HG02870 (cell line): ENCODE measurements around the gene MEIOB.
"Not testable (repeated sequence)": the region's sequence is repeated elsewhere in the genome, so short reads cannot be mapped to it uniquely, and the experiment has no call there.

Source experiments
- ATAC-seq: cut with Tn5 transposase; IDR thresholded peaks from one replicate; pipeline ENCODE4 v1.9.1; 2021; ENCODE audit warnings: mild to moderate bottlenecking, moderate library complexity; ENCODE audit not compliant: unreplicated experiment

MEIOB gene

GRCh38 chr16:1879477-1879876 lies 7.5 kb upstream of the MEIOB start:
- ATAC-seq, result no peak

- ATAC-seq, result no peak
These were observed 6.3 kb upstream of the MEIOB start for GRCh38 chr16:1878256-1878655.

- ATAC-seq, result no peak
These were observed 5.8 kb upstream of the MEIOB start for GRCh38 chr16:1877804-1878203.

DNA sequence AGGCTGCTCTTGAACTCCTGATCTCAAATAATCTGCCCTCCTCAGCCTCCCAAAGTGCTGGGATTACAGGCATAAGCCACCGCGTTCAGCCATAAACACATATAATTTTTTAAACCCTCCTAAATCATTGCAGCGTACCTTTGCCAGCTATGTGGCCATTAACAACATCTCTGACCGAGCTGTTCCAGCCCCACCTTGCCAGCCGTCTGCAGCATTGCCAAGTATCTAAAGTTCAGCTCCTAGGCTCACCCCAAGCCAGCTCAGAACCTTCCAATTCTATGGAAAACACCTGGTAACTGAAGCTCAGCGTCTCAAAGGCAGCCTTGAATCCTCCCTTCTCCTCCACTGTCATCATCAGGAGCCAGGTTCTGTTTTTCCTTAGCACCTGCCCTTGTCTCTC lies 5.1 kb upstream of the MEIOB start:
- ATAC-seq, result no peak

- ATAC-seq, result no peak
These were observed 4.5 kb upstream of the MEIOB start for GRCh38 chr16:1876468-1876867.

- not testable (repeated sequence) for ATAC-seq
These were observed 4.1 kb upstream of the MEIOB start for GRCh38 chr16:1876066-1876465.

DNA sequence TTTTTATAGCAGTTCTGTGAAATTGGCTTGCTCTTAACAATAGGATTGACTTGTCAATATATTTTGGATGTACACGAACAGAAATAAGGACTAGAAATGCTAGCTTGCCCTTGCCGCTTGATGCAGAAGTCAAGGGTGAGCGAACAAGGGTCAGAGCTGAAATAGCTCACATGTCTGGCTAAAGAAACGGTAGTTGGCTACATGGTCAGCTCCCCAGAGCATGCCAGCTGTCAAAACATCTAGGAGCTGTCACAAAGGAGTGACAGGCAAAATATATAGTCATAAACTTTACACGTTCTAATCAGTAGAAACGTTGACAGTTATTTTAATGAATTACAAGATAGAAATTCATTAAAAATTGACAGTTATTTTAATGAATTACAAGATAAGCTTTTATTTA lies 2.9 kb upstream of the MEIOB start:
- ATAC-seq, result no peak

DNA sequence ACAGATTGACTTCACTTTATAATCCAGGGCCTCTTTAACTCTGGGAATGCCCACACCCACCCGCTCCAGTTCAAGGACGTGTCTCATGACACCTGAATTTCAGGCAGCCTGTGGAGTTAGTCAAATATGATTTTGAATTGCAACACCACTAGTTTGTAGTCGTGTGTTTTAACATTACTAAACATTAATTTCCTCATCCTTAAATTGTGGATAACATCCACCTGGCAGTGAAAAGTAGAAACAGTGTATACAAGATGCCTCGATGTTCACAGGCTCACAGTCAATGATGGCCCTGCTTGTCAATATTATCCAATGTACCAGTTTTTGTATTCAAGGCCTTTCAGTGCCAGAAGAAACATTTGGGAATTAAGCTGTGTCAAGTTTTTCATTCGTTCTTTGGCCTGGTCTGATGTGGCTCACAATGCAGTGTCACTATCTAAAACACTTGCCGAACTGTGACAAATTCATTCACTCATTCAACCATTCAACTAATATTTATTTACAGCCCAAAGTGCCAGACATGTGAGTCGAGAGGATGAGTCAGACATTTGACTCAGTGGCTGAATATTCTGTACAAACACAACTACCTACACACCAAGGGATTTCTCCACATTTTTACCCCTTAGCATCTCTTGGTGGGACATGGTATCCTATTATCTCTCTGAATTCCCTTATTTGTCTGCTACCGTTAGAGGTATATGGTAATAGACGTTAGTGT lies 1.4 kb downstream of the MEIOB start:
- no peak for ATAC-seq

GRCh38 chr16:1865902-1866690 lies 5.9 kb downstream of the MEIOB start:
- no peak for ATAC-seq

- ATAC-seq, result no peak
These were observed 8.1 kb downstream of the MEIOB start for GRCh38 chr16:1863681-1864460.

GRCh38 chr16:1862394-1862793 lies 9.6 kb downstream of the MEIOB start:
- ATAC-seq, result no peak

GRCh38 chr16:1861730-1862129 lies 10.2 kb downstream of the MEIOB start:
- no peak for ATAC-seq

DNA sequence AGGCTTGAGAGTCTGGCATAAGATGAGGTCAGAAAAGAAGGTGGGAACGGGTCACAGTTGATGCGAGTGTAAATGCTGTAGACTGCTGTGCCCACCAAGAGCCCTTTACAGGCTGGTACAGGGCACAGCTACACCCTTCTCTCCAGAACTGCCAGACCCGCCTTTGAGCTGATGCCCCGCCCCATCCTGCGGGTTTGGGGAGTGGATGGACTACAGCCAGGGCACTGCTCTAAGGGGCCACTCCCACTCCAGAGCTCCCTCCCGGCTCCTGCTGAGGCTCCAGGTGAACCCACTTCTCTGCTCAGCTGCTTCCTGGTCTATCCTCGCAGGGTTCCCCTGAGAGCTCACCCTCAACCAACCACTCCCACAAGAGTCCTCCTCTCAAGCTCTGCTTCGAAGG lies 12.3 kb downstream of the MEIOB start:
- no peak for ATAC-seq

DNA sequence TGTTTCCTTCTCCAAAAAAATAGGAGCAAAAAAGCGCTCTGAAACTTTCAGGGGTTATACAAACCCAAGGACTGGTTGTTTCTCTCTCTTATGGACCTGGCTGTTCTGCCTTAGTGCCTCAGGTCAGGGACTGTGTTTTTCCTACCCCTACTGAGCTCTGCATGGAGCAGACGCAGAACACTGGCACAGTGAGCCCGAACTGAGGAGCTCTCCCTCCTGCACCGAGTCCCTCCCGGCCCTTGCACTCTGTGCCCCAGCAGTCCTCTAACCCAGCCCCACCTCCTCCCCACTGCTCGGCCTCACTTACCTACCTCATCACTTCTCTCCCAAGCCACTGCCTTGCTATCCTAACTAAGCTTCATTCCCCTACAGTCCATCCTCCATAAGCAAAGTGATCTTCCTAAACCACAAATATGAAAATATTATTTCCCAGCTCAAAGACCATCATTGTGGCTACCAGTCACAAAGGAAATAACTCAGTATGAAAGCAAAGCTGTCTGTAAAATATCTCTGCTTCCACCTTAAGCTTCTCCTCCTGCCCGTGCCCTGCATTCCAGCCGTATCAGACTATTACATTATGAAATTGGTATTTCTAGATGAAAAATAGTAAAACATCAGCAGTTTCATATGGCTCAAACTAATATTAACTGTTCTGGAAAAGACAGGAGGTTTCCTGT lies 13.6 kb downstream of the MEIOB start:
- no peak for ATAC-seq

- no peak for ATAC-seq
These were observed 14.4 kb downstream of the MEIOB start for GRCh38 chr16:1857433-1858097.

GRCh38 chr16:1851793-1852192 lies 20.2 kb downstream of the MEIOB start:
- no peak for ATAC-seq

GRCh38 chr16:1850981-1851380 lies 21.0 kb downstream of the MEIOB start:
- ATAC-seq, result no peak

- ATAC-seq, result no peak
These were observed 25.5 kb downstream of the MEIOB start for GRCh38 chr16:1846416-1846815.

DNA sequence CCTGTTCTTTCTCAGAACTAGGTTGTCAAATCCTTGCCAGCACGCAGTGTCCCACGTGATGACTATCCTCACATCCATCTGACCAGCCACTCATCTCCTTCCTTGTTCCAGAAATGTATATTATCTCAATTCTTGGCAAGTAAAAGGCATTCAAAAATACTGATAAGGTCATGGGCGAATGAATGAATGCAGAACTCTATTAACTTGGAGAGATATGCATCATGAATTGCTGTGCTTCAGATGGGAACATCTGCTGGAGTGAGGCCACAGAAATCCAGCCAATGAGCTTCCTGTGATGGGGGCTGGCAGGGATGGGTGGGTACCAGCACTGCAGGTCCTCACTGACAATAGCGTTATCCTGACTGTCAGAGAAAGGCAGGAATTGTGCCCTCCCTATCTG lies 26.0 kb downstream of the MEIOB start:
- ATAC-seq, result no peak

DNA sequence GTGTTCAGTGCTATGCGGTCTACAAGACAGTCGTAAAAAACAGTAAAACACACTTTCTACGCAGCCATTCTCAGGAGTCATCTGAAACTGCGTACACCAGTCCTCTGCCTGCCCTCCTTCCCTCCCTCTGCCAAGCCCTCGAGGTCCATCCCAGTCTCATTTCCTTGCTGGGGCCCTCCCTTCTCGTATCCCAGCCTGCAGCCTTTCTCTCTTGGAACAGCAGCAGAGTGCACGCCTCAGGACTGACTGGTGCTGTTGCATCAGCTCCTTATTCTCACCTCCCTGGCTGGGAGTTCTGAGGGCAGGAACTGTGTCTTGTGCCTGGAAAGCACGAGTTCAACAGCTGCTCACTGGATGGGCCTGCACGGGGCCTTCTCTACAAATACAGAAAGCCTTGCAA lies 32.4 kb downstream of the MEIOB start:
- ATAC-seq, result no peak

DNA sequence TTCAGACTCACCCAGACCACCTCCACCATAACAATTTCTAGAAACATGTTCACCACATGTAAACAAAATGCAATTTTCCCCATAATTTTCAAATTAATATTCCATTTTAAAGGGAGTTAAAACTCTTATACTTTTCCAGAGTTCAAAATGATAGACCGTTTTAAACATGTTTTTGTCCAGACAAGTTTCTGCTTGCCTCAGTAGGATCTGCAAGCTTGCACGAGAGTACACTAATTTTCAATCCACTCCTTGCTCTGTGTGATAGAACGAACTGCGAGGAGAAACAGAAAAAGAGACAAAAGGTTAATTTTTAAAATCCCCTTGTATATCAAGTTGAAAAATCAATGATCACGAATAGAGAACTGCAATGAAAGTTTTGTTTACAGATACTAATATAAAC lies 37.9 kb downstream of the MEIOB start:
- ATAC-seq, result no peak
